ENCODE results near the gene MYH2.
"Not testable (repeated sequence)": the region's sequence is repeated elsewhere in the genome, so short reads cannot be mapped to it uniquely, and the experiment has no call there.

Gene MYH2

DNA sequence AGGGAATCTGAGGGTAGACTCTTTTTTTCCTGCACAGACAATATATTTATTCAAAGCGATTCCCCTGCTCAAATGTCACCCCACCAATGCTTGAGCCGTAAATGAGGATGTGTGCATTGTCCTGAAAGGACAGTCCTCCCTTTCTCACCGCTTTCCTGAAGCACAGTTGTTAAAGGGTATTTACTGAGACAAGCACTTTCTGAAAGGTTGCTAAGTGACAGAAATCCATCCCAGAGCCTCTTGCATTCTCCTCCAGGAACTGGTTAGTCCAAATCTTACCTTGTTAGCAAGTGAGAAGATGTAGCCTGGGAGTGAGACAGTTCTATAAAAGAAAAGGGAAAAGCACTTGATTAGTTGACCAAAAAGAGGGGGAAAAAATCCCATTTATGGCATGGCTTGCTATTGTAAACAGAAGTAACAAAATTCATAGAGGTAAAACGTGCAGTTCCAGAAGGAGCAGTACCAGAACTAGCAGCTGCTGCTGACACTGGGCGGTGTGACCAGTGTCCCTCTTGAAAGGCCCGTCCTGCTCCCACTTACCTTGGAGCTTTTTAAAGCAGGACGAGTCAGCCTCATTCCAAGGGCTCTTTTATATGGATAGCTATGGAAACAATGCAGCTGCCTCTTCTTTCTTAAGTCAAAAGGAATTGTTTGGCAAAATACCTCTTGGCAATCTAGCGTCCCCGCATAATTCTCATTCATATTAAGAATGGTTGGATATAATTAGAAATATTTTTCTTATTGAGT lies at the start of gene MYH2:
Gene MYH2, minus strand, starts transcription at position 563 of the 747 bp plus-strand sequence. CDS start 1,738 bp downstream, outside the sequence.
- DNase-seq = no peak

DNA sequence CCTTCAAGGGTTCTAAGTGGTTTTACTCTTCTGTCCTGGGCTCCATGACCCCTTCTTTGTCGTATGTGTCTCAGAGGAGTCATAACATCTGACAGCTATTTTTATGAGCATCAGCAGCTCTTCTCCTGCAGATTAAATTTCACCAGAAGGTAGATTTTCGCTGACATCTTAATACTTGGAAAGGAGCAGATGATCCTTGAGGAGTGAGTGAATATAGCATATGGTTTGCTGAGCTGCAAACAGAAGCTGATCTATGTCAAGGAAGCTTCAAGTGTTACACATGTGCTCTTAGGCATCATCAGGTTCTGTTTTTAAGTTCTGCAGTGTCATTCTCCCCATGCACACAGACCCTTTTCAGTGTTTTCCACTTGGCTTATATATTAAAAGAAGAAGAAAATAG lies 49.2 kb upstream of the MYH2 start:
- no peak for DNase-seq

DNA sequence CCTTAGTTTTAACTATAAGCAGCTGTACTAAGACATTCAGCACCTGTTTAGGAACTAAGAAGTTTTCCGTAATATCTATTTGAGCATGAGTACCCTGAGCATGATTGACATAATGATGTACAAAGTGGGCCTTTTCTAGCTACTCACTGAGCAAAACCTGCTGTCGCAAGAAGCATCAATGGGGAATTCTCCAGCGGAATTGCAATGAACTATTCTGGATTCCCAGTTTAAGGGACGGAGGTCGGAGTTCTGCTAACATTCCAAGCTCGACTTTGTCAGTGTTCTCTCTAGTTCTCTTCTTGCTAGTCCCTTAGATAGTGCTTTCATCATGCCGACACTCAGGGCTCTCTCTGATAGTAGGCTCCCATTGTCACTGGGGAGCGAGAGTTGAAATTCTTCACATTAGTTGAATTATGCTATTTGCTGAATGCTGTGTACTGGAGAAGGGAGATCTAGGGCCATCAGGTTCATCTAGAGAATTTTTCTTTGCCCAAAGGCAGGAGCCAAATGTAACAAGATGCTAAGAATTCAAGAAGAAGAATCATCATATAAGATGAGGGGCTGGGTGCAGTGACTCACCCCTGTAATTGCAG lies 40.2 kb upstream of the MYH2 start:
- no peak for DNase-seq

DNA sequence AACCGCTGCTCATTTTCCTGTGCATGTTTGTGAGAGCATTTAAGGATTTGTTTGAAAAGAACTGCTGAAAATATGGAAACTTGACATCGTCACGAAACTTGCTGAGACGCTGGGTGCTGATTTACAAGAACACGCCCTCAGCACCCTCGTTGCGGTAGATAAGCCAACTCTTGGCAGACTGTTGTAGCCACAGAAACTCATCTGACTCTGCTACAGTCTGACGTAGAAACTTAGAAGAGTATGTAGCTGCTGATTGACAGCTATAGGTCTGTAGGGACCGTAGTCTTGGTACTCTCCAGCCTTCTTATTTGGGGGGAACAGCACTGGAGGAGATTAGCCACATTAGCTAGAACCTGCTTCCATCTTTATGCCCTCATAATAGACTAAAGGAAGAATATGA lies 36.1 kb upstream of the MYH2 start:
- DNase-seq = no peak

DNA sequence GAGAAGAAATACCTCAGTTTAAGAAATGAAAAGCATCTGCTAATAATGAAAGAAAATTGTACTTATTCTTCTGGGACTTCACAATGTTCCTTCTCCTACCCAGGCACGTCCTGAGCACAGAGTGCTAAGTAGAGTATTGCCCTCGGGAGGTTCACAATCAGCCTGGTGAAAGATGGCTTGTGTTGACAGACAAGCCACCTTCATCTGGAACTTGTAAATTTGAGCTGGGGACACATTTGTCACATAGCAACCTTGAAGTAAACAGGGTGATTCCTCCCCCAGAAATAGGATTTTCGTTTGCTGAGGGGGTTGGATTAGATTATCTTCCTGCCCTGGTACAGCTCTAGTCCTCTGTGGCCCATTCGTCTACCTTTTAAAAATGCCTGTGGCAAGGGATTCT lies 34.4 kb upstream of the MYH2 start:
- DNase-seq = no peak

DNA sequence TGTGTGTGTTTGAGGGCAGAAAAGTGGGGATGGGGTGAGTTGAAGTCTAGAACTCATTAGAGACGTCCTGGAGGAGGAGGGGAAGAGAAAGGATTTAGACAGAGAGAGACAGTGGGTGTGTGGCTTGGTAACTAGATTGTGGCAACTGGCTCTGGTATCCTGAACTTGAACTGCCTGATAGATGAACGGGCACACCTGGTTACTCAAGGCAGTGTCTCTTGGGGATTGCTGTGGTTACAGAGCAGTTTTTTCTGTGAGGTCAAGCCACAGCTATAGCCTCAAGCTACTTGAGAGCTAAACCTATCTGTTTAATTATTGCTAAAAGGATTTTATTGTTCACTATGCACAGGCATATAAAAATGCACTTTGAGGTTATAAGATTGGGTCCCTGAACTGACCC lies 29.8 kb upstream of the MYH2 start:
- no peak for DNase-seq

DNA sequence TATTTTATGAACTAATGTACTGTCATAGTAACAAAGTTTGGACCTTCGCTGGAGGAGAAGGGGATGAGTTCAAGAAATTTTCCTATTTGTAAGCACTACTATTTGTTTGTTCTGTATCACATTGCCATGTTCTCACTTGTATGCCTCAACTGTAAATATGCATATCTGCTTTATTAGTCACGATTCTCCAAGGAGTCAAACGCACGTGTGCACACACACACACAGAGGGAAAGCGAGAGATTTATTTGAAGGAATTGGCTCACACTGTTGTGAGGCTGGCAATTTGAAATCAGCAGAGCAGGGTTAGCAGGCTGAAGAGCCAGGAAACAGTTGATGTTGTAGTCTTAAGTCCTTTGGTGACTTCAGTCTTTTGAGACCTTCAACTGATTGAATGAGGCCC lies 24.9 kb upstream of the MYH2 start:
- no peak for DNase-seq

DNA sequence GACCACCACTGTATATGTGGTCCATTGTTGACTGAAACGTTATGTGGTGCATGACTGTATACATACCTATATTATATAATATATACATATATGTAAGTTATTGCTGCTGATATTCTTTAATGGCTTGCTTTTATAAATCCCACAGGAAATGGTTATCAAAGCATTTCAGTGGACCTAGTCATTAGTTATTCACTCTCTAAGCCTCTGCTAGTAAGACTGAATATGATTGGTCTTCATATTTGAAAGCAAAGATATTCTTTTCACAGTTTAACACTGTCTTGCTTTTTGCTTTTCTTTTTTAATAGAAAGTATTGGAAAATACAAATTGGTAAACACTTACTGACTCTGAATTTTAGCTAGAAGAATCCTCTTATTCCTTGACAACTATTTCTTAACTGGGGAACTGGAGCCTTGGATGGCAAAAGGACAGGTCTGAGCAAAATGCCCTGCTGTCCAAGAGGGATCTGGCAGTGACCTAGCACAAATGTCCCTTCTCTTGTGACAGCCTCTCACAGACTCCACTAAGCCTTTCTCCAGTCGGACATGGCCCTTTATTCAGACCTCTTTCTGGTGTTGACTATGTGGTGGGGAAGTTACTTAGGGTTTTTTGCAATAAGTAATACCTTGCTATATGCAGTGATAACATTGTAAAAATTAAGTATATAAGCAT lies 14.7 kb upstream of the MYH2 start:
- no peak for DNase-seq

DNA sequence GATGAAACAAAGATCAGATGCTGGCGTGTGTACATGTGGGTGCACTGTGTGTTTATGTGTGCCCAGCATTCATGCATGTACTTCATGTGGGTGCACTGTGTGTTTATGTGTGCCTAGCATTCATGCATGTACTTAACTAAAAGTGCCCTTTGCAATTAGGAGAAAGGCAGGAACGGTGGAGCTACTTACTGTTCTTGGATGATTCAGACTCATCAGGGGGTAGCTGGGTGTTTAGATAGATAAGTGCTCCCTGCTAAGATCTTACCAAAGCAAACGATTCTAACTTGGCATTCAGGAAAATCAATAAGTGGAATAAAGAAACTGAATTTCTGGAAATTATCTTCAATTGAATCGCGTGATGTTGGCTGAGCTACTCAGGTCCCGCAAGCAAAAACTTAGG lies 8.6 kb upstream of the MYH2 start:
- DNase-seq = no peak

DNA sequence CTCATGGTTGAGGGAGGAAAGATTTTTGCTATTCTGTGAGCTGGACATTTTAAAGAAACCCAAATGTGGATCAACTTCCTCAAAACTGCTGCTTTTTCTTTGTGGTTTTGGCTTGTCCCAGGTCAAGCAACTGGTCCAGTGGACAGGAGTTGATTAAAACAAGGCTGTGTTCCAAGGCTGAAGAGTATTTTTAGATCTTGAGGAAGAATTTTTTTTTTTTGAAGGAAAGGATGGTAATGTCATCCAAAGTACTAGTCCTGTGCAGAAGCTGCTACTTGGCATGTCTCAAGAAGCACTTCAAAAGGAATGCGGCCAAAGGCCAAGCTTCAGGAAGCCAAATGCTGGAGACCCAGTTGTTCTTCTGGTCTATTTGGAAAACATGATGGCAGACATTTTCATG lies 8.0 kb upstream of the MYH2 start:
- no peak for DNase-seq

DNA sequence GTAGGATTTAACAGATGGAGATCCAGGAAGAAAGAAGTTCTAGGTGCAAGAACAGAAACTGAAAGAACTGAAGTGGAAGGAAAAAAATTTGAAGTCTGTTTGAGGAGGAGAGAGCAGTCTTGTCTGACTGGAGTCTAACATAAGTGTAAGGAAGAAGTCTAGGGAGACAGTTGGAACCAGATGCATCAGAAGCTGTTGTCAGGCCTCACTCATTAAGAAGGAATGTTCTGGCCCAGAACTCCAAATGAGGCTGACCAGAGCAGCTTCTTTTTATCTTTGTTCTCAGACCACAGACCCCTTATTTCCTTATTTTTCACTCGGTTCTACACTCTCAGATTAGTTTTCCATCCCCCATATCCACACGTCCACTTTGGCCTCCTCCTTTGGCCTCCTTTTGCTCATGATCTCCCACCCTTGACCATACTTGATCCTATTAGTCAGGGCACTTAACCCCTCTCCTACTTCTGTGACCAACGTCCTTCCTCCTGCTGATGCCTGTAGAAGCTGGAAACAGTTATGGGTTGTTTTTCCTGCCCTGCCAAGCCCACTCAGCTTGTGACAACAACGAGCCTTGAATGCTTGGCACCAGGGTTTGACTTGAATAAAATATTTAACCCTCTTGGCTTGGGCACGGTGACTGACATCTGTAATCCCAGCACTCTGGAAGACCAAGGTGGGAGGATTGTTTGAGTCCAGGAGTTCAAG lies 7.0 kb upstream of the MYH2 start:
- DNase-seq = no peak

DNA sequence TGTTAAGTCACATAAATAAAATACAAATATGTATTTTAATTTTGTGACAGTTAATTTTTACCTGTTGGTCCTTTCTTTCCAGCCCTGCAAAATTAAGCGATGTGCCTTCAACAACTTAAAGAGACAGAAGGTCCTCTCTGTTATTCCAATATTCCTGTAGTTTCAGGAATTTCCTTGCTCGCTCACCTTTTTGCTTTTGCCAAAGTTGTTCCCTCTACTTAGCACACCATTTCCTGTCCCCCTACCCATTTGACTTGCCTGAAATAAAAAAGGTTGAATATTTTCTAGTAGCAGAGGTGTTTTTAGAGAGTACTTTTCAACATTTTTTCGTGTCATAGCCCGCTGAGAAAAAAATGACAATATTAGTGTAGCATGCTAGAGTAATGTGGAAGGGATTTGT lies 556 bp upstream of the MYH2 start:
- no peak for DNase-seq

DNA sequence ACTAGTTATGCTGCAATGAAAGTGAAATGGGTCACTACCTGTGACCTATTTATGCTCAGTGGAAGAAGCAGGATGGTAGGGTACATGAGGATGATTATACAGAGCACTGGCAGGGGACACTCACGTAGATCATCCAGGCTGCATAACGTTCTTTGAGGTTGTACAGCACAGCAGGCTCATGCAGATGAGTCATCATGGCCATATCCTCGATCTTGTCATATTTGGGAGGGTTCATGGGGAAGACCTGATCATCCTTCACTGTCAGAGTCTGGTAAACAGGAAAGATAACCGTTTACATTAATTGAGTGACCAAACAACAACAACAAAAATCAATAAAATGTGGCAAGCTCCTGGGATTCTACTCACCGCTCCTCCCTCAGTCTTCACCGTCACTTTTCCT lies 2.1 kb downstream of the MYH2 start:
- no peak for DNase-seq

DNA sequence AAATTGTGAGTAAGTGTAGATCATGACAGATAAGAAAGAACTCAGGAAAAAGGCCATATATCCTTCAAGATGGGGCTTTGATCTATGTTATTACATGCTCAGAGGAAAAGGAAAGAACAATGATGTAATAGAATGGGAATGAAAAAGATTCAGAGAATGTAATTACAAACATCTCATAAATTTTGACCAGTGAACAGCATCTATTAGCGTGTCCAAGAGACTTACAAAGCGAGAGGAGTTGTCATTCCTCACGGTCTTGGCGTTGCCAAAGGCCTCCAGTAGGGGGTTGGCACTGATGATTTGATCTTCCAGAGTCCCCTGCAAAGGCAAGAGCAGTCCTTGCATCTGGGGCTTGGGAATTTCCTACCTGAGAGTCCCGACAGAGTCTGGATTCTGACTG lies 6.0 kb downstream of the MYH2 start:
- not testable (repeated sequence) for DNase-seq

DNA sequence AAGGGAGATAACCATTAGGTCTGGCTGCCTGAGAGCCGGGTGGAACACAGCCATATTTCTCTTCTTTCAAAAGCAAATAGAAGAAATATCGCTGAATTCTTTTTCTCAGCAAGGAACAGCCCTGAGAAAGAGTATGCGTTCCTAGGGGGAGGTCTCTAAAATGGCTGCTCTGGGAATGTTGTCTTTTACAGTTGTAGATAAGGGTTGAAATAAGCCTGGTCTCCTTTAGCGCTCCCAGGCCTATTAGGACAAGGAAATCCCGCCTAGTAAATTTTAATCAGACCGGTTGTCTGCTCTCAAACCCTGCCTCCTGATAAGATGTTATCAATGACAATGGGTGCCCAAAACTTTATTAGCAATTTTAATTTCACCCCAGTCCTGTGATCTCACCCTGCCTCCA lies 8.3 kb downstream of the MYH2 start:
- DNase-seq = not testable (repeated sequence)

DNA sequence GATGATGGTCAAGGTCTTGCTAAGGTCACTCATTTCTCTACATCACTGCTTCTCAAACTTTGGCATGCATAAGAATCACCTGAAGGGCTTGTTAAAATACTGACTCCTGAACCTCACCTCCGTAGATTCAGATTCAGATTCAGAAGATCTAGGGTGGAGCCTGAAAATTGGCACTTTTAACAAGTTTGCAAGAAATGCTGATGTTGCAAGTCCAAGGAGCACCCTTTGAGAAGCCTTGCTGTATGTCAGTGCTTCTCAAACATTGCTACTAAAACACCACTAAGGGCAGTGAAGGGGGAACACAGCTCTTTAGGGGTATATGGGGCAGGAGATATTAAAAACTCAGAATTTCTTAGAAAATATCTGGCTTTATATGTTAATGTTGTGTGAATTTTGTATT lies 17.4 kb downstream of the MYH2 start:
- no peak for DNase-seq

DNA sequence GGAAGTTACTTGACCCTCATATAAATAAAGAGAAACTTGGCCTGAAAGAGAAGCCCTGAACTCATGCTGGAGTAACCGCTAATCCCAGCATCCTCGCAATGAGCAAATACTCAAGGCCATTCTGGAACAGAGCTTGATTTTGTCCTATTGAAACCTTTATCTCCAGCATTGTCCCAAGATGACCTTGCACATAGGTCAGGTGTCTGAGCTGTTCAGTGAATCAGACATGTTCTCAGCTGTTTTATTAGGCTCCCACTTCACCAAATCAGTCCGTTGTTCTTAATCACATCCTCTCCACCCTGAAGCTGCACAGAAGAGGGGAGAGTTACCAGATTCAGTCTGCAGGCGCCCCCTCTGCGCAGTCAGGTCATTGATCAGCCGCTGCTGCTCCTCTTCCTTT lies 22.0 kb downstream of the MYH2 start:
- no peak for DNase-seq

DNA sequence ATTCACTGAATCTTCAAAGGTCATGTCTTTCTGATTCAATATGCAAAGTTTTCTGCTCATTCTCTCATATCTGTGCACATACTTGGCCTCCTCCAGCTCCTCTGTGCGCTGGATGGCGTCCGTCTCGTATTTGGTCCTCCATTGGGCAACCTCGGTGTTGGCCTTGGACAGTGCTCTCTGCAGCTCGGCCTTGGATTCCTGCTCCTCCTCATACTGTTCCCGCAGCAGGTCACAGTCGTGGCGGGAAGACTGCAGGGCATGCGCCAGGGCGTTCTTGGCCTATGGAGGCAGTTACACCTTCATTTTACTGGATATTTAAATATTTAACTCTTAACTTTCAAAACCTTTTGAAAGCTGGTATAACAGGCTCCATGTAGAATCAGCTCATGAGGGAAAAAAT lies 22.9 kb downstream of the MYH2 start:
- DNase-seq = no peak

DNA sequence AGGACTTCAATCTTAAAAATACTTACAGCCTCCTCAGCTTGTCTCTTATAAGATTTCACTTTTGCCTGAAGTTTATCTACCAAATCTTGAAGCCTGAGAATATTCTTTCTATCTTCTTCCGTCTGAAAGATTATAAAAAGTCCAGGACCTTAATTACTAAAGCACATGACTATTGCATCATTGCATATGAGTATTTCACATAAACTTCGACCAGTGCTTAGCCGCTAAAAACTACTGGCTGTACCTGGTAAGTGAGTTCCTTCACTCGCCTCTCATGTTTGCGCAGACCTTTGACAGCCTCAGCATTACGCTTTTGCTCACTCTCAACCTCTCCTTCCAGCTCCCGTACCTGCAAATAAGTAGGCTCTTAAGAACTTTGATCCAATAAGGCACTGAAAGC lies 26.4 kb downstream of the MYH2 start:
- DNase-seq = no peak

DNA sequence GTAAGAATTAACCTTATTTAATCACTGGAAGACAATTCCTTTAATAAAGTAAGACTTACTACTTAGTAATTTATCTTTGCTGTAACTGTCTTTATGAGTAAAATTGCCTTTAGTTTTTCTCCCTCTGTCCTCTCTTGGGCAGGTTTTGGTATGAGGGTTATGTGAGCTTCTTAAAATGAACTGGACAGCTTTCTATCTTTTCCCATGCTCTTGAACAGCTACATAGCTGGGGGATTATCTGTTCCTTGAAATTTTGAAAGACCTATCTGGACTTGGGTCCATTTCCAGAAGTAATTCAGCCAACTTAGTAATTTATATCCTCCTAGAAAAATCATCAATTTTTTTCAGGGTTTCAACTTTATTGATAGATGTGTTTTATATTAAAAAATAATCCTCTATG lies 27.5 kb downstream of the MYH2 start:
- no peak for DNase-seq

DNA sequence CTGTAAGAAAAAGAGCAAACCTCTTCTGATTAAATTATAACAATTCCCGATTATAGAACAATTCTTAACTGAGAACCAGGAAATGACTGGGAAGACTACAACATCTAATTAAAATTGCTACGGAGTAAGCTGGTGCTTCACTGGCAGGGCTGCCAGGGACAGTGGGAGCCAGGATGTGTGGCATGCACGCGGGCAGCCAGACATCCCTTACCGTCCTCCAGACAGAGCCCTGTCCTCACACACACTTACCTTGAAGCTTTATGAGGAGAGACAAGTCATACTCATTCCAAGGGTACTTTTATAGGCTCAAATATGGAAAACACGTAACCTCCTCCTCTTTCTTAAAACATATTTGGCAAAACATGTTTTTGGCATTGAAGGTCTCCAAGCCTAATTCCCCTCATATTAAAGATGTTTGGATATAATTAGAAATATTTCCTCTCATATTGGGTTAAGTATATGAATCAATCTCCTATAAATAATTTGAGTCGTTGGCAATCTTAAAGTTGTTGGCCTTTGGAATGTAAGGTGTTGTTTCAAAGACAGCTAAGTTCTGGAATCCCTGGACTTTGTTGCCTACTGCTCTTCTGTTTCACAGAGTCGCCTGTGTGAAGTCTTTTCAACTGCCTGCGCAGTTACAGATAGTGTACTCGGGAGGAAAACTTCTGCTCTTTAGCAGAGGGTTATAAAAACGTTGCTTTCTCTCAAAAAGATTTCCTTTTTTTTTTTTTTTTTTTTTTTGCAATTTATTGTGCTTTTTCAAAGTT lies 31.0 kb downstream of the MYH2 start, which contains the start of gene MYH1:
Gene MYH1, minus strand, starts transcription at position 272 of the 767 bp plus-strand sequence. CDS start 1,900 bp downstream, outside the sequence.
- no peak for DNase-seq

DNA sequence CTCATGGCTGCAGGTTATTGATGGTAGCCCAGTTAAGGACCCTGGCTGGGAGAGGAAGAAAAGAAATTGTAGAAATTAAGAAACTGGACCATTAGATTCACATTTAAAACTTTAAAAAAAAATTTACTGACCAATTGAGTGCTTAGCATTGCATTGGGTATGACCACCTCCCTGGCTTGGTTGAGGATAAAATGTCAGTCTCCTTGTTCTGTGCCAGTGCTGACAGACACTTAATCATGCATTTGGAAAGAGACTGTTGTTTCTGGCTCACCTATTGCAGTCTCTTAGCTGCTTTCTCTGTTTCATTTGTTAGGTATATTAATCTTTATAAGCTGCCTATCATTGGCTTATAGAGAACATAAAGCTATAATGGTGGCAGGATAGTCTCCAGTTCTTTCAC lies 32.8 kb downstream of the MYH2 start:
- DNase-seq = no peak

DNA sequence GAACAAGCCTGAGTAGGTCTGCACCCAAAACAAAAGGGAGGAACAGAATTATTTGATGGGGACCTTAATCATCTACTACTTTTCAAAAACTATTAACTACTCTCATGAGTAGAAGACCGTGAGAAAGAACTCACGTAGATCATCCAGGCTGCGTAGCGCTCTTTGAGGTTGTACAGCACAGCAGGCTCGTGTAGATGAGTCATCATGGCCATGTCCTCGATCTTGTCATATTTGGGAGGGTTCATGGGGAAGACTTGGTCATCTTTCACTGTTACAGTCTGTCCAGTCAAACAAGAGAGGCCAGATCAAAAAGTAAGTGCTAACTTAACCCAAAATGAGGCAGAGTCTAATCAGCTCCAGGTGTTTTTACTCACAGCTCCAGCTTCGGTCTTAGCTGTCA lies 33.4 kb downstream of the MYH2 start:
- no peak for DNase-seq
